ENCODE data around the gene RBM15B.

RBM15B gene

DNA sequence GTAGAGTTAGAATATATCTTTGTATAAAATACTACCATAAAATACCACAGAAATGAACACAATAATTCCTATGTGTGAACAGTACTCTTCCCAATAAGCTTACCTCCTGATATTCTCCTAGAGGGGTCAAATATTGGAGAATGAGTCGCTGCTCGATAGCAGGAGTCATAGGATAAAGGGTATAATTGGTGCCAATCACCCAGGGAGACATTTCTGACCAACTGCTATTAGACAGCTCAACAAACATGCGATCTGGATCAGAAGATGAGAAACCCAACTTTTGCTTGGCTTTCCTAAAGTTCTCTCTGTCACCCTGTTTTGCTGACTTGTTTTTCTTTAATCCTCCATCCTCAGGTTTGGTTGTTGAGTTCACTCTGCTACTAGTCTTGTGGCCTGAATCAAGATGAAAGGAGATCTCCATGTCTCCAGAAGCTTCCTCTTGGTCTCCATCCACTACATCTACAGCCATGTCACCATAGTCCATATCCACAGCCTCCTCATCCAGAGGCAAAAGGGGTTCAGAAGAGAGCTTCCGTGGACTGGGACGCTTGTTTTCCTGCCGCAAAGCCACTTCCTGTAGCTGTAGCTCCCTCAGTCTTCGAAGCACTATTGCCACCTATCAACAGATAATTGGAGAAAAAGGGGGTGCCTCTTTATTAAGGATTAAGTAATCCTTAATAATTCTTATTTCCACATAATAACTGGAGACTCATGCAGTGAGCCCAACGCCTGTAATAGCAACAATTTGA is 50.4 kb downstream of the RBM15B start:
- DNase-seq (ENCODE audit: low read depth in 2 of 2): no peak

DNA sequence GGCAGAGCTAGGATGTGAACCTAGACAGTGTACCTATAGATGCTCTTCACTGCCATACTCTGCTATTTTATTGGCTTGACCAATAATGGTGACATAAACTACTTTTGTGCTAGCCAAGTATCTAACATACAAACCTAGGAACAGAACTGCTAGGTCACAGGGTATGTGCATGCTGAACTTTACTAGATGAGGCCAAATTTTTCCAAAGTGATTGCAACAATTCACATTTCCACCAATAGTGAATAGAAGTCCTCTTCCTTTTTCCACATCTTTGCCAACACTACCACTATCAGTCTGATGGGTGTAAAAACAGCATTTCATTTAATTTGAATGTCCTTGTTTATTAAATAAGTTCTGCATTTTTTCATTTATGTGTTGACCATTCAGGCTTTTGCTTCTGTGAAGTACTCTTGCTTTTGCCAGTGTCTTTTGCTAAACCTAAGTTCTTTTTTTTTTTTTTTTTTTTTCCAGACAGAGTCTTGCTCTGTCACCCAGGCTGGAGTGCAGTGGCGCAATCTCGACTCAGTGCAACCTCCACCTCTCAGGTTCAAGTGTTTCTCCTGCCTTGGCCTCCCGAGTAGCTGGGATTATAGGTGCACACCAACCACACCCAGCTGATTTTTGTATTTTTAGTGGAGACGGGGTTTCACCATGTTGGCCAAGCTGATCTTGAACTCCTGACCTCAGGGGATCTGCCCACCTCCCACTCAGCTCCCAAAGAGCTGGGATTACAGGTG is 54.6 kb downstream of the RBM15B start:
- DNase-seq (ENCODE audit: low read depth in 2 of 2): no peak

Data from activated CD4-positive, alpha-beta T cell treated with anti-CD3 and anti-CD28 coated beads for 24 hours (primary cell).